K562 (cell line): ENCODE measurements around the gene TFAP2A. TPM values are rescaled to one million over a fixed set of nuclear protein-coding genes. Genes with fewer than 3 reads are reported as not detected.
A peak's percentile ranks its signal among the peaks of the same experiment; 100 is the strongest.

Experiments
- ADNP ChIP-seq: fragments of 200-800 bp; sonication (Bioruptor generic); IDR thresholded peaks from 2 replicates; pipeline ENCODE4 v1.6.1; 2016; ENCODE audit warnings: missing genetic modification characterization, missing compliant biosample characterization
- AFF4 ChIP-seq: sonication (generic); formaldehyde crosslinking; IDR thresholded peaks from 2 replicates; pipeline ENCODE4 v1.8.0; 2023; ENCODE audit warnings: mild to moderate bottlenecking, missing genetic modification reagents
- CBX5 ChIP-seq: IDR thresholded peaks from 2 replicates; pipeline ENCODE4 v1.6.1; 2014; ENCODE audit warnings: low read depth, borderline replicate concordance
- FOSL1 ChIP-seq: fragments of 200-800 bp; sonication (Bioruptor generic); conservative IDR thresholded peaks from 2 replicates; pipeline ENCODE4 v1.6.1; 2016; ENCODE audit warnings: missing genetic modification characterization, missing compliant biosample characterization
- MTF1 ChIP-seq: fragments of 250-450 bp; sonication (Bioruptor Pico); IDR thresholded peaks from 2 replicates; pipeline ENCODE4 v1.9.0; 2021; ENCODE audit warnings: moderate library complexity, mild to moderate bottlenecking, inconsistent platforms, borderline replicate concordance
- NEUROD1 ChIP-seq: fragments of 150-350 bp; IDR thresholded peaks from 2 replicates; pipeline ENCODE4 v1.6.1; 2014; ENCODE audit warnings: borderline replicate concordance, low read length, low read depth; ENCODE audit not compliant: partially characterized antibody
- POLR2AphosphoS2 ChIP-seq: IDR thresholded peaks from 2 replicates; pipeline ENCODE4 v1.6.1; 2012; ENCODE audit warnings: low read length, improper control_type of control experiment
- POLR2AphosphoS5 ChIP-seq: IDR thresholded peaks from 2 replicates; pipeline ENCODE4 v1.6.1; 2011; ENCODE audit warnings: mild to moderate bottlenecking, low read depth, low read length, moderate library complexity; ENCODE audit not compliant: control insufficient read depth, insufficient read depth
- ZBTB26 ChIP-seq: fragments of 450-650 bp; formaldehyde crosslinking; IDR thresholded peaks from 2 replicates; pipeline ENCODE4 v1.4.0; 2022; ENCODE audit warnings: missing genetic modification characterization
- ZNF184 ChIP-seq: sonication (generic); formaldehyde crosslinking; IDR thresholded peaks from 2 replicates; pipeline ENCODE4 v1.5.0; 2020; ENCODE audit warnings: missing genetic modification reagents
- ZNF655 ChIP-seq: fragments of 250-450 bp; sonication (Bioruptor Pico); IDR thresholded peaks from 2 replicates; pipeline ENCODE4 v1.5.0; 2021
- polyA plus RNA-seq, 8 experiments: library from polyadenylated mRNA; depleted of rRNA in 4 of 8; stranded (reverse) in 5 of 8; unstranded in 3 of 8; fragments of >200 nt; fragmentation: Nextera tagmentation in 2 of 8; fragmentation: Illumina TruSeq in 1 of 8; extraction: Ambion mirVana in 2 of 8; extraction: Trizol in 1 of 8; gene quantifications; 2 replicates each; pipeline versions ENCODE4 v1.2.1 to v1.2.3, GENCODE V29; 2011 to 2014; ENCODE audit warnings: inconsistent platforms in 1 of 8, missing spikeins in 1 of 8
- total RNA-seq, 7 experiments: library from RNA; depleted of rRNA in 6 of 7; stranded (reverse); fragments of >200 nt in 6 of 7; fragmentation: Illumina TruSeq in 2 of 7; extraction: Trizol in 2 of 7; gene quantifications; 2 replicates each; pipeline versions ENCODE4 v1.2.1 to v1.2.3, GENCODE V29; 2011 to 2021; ENCODE audit warnings: low replicate concordance in 1 of 7
- TF ChIP-seq, protein P1 (sequence below): fragments of 250-450 bp; sonication (Bioruptor Pico); IDR thresholded peaks from 2 replicates; pipeline ENCODE4 v1.8.0; 2022; ENCODE audit warnings: inconsistent platforms, mild to moderate bottlenecking, moderate library complexity, borderline replicate concordance
- TF ChIP-seq, protein P2 (sequence below): sonication (generic); formaldehyde crosslinking; IDR thresholded peaks from 2 replicates; pipeline ENCODE4 v1.8.0; 2023; ENCODE audit warnings: missing genetic modification reagents, mild to moderate bottlenecking, borderline replicate concordance

Gene TFAP2A
- total and polyA plus RNA-seq, 9 of the 15 experiments (the other 6 are each of a cell fraction or from before 2014, with no cell fraction given): 0.14 to 0.53 (median 0.19) TPM; not detected in 1

DNA sequence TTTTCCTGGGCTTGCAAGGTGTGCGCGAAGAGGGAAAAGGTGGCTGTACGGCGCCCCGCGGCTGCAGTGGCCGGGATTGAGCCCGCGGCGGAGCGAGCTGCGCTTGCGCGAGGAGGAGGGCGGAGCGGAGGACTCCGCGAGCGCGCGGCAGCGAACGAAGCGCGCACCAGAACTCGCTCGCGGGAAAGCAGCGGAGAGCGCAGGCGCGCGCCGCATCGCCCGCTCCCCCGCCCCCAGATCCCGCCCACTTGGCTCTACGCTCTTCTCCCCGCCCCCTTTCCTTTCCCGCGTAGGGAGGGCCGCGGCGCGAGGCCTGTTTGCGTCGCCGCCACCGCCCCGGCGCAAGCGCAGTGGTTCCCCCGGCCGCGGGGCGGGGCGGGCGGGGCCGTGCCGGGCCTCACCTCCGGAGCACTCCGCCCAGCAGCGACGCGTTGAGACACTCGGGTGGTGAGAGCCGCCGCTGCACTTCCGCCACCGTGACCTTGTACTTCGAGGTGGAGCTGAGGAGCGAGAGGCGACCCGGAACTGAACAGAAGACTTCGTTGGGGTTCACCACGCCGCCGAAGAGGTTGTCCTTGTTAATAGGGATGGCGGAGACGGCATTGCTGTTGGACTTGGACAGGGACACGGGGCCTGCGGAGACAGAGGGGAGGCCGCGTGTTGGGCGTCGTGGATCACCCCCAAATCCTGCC, 10.6 kb downstream of the TFAP2A start (continued):
- peak; percentile 51 for TF ChIP-seq NEUROD1
- TF ChIP-seq ZBTB26 (CRISPR knock-in tag): peak; percentile 60; the same call in 1 of the 2 replicates
- TF ChIP-seq, protein P1, sequence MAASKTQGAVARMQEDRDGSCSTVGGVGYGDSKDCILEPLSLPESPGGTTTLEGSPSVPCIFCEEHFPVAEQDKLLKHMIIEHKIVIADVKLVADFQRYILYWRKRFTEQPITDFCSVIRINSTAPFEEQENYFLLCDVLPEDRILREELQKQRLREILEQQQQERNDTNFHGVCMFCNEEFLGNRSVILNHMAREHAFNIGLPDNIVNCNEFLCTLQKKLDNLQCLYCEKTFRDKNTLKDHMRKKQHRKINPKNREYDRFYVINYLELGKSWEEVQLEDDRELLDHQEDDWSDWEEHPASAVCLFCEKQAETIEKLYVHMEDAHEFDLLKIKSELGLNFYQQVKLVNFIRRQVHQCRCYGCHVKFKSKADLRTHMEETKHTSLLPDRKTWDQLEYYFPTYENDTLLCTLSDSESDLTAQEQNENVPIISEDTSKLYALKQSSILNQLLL (CRISPR knock-in tag): no peak
- TF ChIP-seq, protein P2, sequence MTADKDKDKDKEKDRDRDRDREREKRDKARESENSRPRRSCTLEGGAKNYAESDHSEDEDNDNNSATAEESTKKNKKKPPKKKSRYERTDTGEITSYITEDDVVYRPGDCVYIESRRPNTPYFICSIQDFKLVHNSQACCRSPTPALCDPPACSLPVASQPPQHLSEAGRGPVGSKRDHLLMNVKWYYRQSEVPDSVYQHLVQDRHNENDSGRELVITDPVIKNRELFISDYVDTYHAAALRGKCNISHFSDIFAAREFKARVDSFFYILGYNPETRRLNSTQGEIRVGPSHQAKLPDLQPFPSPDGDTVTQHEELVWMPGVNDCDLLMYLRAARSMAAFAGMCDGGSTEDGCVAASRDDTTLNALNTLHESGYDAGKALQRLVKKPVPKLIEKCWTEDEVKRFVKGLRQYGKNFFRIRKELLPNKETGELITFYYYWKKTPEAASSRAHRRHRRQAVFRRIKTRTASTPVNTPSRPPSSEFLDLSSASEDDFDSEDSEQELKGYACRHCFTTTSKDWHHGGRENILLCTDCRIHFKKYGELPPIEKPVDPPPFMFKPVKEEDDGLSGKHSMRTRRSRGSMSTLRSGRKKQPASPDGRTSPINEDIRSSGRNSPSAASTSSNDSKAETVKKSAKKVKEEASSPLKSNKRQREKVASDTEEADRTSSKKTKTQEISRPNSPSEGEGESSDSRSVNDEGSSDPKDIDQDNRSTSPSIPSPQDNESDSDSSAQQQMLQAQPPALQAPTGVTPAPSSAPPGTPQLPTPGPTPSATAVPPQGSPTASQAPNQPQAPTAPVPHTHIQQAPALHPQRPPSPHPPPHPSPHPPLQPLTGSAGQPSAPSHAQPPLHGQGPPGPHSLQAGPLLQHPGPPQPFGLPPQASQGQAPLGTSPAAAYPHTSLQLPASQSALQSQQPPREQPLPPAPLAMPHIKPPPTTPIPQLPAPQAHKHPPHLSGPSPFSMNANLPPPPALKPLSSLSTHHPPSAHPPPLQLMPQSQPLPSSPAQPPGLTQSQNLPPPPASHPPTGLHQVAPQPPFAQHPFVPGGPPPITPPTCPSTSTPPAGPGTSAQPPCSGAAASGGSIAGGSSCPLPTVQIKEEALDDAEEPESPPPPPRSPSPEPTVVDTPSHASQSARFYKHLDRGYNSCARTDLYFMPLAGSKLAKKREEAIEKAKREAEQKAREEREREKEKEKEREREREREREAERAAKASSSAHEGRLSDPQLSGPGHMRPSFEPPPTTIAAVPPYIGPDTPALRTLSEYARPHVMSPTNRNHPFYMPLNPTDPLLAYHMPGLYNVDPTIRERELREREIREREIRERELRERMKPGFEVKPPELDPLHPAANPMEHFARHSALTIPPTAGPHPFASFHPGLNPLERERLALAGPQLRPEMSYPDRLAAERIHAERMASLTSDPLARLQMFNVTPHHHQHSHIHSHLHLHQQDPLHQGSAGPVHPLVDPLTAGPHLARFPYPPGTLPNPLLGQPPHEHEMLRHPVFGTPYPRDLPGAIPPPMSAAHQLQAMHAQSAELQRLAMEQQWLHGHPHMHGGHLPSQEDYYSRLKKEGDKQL (CRISPR knock-in tag): no peak
- no peak for TF ChIP-seq ADNP (tag)
- TF ChIP-seq POLR2AphosphoS5: peak; percentile 91
- TF ChIP-seq FOSL1: no peak
- no peak for TF ChIP-seq AFF4 (CRISPR knock-in tag)
- no peak for TF ChIP-seq POLR2AphosphoS2
- TF ChIP-seq ZNF184 (CRISPR knock-in tag): no peak
- no peak for TF ChIP-seq CBX5
- no peak for TF ChIP-seq ZNF655
- TF ChIP-seq MTF1 (CRISPR knock-in tag): 0 out of 2 replicates have a peak, but pooled peaks have one; percentile 36
